Measurements from ENCODE around the gene STYXL1.

The STYXL1 gene

GRCh38 chr7:75989500-75990388, 58.1 kb downstream of the STYXL1 start:
- no peak for DNase-seq

- DNase-seq: no peak
Observed at GRCh38 chr7:75988568-75989499, 59.0 kb downstream of the STYXL1 start.

GRCh38 chr7:75987805-75988567, 59.8 kb downstream of the STYXL1 start:
- DNase-seq: no peak

- no peak for DNase-seq
Observed at GRCh38 chr7:75987026-75987804, 60.6 kb downstream of the STYXL1 start.

- no peak for DNase-seq
Observed at GRCh38 chr7:75986147-75986781, 61.5 kb downstream of the STYXL1 start.

GRCh38 chr7:75985518-75986146, 62.2 kb downstream of the STYXL1 start:
- no peak for DNase-seq

- DNase-seq: no peak
Observed at GRCh38 chr7:75985009-75985517, 62.7 kb downstream of the STYXL1 start.

- DNase-seq: no peak
Observed at GRCh38 chr7:75984130-75985008, 63.4 kb downstream of the STYXL1 start.

- no peak for DNase-seq
Observed at GRCh38 chr7:75983471-75984129, 64.2 kb downstream of the STYXL1 start.

- no peak for DNase-seq
Observed at GRCh38 chr7:75982306-75983064, 65.3 kb downstream of the STYXL1 start.

GRCh38 chr7:75981453-75982305, 66.1 kb downstream of the STYXL1 start:
- no peak for DNase-seq

GRCh38 chr7:75981203-75981452, 66.7 kb downstream of the STYXL1 start:
- no peak for DNase-seq

GRCh38 chr7:75980430-75981202, 67.2 kb downstream of the STYXL1 start:
- DNase-seq: no peak

GRCh38 chr7:75979759-75980429, 67.9 kb downstream of the STYXL1 start:
- DNase-seq: no peak

GRCh38 chr7:75977743-75978142, 70.1 kb downstream of the STYXL1 start:
- DNase-seq: no peak

All from stimulated activated naive CD4-positive, alpha-beta T cell treated with Interleukin-2 at 50 U/mL for 16 hours (primary cell).